Daoy (cell line): Measurements from ENCODE around the gene IL12A. TPM values are rescaled to one million over a fixed set of nuclear protein-coding genes. Genes with fewer than 3 reads are reported as not detected.

Source experiments
- DNase-seq: peaks from one replicate; pipeline ENCODE4 v3.0.0-alpha.2; 2015; ENCODE audit warnings: low read depth
- total RNA-seq: library from RNA; depleted of rRNA; stranded (reverse); fragments of >200 nt; shearing (Covaris generic); gene quantifications from 2 replicates; pipeline ENCODE4 v1.2.3, GENCODE V29; 2014; rRNA removed

Gene IL12A
- total RNA-seq: 0.51 TPM in 1 of 2 replicates, not detected in the other

DNA sequence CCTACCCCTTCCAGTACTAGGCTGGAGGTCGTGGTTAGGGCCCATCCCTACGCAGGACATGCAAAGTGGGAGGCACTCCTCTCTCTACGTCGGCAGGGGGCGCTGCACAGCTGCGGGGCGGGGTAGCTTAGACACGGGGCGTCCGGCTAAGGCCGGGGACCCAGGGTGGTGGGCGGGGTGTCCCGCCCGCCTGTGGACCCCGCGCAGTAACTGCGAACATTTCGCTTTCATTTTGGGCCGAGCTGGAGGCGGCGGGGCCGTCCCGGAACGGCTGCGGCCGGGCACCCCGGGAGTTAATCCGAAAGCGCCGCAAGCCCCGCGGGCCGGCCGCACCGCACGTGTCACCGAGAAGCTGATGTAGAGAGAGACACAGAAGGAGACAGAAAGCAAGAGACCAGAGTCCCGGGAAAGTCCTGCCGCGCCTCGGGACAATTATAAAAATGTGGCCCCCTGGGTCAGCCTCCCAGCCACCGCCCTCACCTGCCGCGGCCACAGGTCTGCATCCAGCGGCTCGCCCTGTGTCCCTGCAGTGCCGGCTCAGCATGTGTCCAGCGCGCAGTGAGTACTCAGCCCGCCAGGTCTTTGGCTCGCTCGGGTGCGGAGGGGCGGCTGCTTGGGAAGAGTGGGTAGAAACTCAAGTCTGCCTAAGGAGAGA lies at the start of gene IL12A:
Gene IL12A (plus strand): TSS at position 219 of the 655 bp plus-strand sequence.
- DNase-seq: peak; percentile 91

DNA sequence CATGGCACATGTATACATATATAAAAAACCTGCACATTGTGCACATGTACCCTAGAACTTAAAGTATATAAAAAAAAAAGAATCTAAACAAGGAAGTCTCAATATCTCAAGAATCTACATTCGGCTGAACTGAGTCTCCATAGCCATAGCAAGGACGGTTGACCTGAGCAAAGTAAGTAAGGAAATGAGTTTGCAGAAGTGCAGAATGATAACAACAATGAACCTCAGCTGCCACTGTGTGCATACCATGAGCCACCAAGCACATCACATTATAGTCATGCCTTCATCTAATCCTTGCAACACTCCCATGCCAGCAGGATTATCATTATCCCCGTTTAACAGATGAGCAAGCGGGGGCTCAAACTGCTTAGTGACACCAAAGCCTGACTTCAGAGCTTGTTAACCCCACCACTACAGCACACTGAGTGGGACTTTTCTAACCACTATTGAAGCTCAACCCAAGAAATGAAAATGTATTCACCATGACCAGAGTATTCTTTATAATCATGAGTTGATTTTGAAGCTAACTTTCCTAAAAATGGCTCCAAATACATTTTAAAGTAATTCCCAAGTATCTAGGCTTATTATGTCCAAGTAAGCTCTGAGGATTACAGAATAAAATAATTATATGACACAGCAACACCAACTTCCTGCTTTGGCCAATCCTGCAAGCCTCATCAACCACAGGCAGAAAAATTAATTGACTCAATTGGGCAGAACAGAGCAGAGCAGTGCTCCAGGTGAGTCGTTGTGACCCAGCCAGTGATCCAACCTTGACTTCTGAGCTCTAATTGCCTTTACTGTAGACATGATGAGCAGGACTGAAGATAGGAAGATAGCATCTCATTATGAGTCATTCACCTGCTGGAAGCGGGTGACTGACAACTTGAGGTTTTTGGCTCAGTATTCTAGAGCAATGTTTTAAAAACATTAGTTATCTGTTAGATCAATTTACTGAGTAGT lies 47.3 kb upstream of the IL12A start:
- no peak for DNase-seq

DNA sequence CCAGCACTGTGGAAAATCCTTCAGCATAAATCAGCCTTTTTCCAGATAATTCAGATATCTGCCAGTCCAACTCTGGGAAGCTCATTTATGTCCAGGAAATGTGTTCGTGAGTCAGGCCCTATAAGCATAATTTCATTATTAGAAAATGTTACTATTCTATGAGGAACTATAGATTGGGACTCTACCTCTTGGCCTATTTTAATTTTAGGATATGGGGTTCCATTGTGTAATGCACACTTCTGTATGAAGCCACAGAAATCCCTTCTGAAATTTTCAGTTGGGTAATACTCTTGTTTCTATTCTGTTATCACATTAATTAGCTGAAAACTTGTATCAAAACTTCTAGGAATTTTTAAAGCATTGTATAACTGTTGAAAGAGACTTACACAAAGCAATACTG lies 43.9 kb upstream of the IL12A start:
- no peak for DNase-seq

DNA sequence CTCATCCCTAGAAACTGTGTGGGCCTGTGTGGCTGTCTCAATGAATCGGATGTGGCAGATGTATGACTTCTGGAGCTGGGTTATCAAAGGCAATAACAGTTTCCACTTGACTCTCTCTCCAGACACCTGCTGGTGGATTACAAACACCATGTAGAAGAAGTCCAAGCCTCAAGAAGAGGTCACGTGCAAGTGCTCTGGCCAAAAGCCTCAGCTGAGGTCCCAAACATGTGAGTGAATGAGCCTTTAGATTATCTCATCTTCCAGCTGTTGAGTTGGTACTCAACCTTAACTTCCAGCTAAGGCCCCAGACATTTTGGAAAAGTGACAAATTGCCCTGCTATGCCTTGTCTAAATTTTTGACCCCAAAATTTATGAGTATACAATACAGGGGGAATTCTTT lies 42.7 kb upstream of the IL12A start:
- DNase-seq: no peak

DNA sequence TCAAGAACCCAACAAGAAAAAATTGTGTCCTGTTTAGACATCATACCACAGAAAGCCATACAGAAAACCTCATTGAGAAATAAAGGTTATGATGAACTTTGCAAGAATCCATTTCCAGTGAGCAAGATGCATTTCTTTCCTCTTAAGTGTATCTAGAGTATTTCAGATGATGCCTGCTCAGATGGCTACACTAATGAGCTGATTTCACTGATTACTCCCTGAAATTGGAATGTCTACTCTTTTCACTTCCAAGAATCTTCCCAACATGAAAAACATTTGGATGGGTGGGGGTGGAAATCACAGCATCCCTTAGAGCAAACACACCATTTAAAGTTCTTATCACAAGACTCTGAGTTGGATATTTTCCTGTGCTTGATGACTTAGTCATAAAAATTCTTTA lies 41.4 kb upstream of the IL12A start:
- DNase-seq: no peak

DNA sequence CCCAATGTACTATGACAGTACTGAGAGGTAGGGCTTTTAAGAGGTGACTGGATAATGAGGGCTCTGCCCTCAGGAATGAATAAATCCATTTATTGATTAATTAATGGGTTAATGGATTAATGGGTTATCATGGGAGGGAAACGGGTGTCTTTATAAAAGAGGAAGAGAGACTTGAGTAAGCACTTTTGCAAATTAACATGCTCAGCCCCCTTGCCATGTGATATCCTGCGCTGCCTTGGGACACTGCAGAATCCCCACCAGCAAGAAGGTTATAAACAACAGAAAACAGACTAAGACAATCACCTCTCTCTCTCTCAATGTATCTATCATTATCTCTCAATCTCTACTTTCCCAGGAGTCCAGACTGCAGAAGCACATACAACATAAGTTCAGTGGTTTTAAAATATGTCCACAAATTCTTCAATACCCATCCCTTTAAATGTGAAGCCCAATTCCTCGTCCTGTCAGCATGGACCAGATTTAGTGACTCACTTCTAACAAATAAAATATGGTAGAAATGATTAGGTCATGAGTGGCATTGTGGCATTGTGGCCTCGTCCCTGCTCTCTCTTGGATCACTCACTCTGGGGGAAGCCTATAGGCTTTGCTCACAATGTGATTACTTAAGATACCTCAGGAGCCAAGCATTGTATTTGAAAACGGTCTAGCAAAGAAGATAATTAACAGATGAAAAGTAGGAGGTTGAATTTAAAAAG lies 40.0 kb upstream of the IL12A start:
- no peak for DNase-seq

DNA sequence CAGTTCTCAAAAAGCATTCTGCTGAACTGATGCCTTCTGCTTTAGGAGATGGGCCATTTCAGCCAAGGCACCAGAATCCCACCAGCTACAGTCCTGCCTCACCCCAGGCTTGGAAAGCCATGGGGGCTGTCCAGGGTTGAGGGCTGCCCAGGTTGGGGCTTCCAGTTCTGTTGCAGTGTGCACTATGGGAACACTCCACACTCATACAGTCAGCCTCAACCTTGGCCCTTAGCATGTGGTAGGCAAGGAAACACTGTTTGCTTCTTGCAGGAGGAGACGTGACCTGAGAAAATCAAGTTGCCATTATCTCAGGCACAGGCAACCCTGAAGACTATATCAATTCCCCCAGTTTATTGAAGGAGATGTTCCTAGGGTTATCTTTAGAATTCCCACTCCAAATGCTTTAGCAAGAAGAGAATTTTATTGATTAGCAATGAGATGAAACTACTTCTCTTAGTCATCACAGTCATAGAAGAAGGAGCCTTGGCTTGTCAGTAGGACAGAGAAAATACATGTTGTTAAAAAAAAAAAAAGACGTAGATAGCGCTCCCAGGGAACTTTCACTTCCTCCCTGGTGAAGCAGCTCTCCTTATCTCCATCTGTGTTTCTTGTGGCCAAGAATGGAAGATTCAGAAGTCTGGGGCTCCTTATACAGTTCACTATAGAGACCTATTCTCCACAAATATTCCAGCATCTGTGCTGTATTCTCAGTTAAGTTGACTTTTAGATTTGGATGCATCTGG lies 38.3 kb upstream of the IL12A start:
- DNase-seq: no peak

DNA sequence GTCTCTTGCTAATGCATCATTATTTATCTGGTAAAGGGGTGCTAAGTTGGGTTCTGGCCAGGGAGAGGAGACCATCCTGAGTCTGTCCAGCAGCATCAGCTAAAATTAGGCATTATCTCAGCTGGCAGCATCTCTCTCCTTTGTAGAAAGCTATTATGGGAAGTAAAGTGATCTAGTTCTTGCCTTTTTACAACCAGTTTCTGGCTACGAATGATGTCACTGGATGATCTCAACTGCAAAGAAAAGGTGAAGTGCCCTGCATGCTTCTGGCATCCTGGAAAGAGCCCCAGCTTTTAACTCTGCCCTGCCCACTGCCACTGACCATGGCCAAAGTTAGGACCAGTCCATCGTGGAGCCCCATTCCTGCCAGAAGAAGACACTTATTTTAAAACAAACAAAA lies 37.1 kb upstream of the IL12A start:
- no peak for DNase-seq

DNA sequence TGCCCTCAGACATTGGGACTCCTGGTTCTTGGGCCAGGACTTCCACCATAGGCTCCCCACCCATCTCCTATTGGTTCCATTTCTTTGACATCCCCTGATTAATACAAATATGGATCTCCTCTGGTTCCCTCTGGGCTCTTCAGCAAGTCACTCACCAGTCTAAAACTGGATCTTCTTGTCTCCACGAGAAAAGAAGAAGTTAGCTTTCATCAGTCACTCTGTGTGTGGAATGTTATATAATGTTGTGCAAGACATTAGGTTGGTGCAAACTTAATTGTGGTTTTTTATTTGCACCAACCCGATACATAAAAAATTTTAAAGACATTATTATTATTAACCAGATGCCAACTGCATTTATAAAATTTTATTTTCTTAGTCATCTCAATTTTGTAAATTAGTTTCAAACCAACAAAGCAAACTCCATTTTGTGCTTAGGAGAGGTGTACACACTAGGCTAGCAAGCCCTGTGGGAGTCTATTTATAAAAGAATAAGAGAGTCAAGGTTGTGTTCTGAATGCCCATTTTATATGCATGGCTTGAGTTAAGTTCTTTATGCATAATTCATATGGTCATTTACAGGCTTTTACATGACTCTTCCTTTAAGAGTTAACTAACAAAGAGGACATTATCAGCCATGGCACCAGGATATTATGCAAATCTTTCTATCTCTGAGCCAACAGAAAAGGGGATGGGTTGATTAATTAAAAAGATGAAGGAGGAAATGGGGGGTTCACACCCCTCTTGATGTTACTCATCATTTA lies 35.1 kb upstream of the IL12A start:
- DNase-seq: no peak

DNA sequence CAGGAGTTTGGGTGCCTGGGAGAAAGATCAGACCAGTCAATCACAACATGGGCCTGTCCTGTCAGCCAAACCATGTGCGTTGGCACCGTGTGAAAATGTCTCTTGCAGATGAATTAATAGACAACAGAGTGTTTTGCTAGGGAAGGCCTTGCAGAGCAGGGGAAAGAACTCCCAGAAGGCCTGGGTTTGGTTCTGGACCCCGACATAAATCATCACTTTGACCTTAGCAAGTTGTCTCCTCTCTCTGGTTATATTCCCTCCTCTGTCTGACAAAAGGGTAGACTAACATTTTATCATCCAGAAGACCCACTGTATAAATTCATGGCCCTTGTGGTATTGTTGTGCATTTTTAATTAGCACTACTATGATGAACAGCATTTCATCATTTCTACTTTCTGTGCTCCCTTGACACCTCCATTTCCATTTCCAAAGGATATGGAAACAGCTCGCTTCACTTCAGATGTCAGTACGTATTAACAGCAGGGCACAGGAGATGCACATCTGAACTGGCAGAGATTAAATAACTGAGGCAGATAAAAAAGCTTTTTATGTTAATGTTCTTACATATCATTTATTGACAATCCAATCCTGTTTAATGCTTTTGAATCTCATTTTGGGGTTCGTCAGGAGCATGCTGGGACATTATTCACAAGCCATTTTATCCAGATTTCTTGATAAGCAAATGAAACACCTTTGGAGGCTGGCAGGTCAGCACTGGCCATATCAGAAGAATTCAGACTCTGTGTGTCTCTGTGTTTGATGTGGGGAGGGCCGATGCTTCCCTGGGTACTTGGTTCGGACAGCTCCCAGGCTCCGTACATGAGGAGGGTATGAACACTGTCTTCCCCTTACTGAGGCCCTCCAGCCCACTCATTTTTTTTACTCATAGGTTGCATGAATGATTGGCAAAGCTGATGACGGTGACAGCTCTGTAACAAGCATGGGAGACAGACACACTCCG lies 28.2 kb upstream of the IL12A start:
- DNase-seq: no peak

DNA sequence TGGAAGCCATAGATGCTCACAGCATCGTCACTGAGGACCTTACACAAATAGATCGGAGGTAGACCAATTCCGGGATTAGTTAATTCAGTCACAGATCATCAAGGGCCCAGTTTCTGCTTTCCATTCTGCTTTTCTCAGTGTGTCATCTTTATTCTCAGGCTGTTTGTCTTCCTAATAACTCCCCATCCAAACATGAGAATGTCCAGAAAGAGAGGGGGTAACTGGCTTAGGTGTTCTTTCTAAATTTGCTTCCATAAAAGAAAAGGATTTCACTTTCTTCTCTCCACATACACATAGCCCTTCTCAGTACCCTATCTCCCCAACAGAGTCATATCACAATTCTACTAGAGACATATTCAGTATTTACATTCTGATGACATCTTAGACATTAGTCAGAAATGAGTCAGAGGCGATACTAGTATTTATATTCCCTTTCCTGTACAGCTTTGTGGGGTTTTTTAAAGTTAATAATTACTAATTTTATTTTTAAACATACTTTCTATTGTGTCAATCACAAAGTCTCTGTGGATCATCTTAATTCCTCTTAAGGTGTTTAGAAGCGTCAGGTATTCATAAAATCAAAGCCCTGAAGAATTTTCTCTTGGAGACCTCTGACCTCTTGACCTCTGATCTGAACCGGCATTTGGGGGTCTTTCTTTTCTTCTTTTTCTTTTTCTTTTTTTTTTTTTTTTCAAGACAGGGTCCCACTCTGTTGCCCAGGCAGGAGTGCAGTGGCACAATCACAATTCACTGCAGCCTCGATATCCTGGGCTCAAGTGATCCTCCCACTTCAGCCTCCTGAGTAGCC lies 24.3 kb upstream of the IL12A start:
- DNase-seq: peak; percentile 53

DNA sequence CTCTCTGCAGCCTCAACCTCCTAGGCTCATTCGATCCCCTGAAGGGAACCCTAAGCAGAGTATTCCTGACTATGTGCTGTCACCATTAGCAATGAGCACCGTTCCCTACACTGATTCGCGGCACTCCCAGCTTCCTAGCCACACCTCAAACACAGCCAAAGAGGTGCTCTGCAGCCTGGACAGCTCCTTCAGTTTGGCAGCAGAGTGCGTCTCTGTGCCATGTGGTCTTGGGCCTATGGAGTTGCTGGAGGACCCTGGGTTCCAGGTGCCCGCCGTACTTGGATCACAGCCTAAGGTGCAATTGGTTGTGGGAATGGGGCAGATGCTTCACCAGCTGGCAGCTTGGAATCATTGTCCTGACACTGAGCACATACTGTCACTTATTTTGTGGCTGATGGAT lies 17.3 kb upstream of the IL12A start:
- DNase-seq: no peak

DNA sequence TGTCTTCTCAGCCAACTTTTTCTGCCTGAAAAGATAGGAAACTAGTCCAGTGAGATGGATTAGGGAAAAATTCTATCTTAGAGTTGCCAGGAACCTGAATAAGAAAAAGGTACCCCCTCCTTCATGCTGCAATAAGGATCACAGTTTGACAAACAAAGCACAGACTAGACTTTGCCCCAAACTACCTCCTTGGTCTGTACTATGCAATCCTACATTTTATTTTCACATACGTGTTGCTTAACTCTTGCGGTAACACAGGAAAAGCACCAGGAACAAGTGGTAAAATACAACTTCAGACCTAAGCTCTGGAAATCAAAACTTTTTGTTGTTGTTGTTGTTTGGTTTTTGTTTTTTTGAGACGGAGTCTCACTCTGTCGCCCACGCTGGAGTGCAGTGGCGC lies 11.3 kb upstream of the IL12A start:
- no peak for DNase-seq

DNA sequence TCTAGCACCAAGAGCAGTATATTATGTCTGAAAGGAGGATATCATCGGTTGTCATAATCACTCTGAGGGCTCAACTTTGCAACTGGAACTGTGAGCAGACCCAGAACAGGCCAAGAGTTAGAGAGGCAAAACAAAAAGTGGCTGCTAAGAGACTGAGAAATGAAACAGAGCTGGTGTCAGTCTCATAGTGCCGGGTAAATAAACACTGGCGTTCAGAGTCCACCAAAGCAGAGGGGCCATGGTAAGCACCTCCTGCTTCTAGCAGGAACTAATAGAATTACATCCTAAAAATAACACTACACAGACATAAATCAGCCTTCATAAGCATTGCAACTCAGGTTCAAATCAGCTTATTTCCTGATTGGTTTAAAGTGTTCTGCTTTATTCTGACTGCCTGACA lies 10.3 kb upstream of the IL12A start:
- no peak for DNase-seq

DNA sequence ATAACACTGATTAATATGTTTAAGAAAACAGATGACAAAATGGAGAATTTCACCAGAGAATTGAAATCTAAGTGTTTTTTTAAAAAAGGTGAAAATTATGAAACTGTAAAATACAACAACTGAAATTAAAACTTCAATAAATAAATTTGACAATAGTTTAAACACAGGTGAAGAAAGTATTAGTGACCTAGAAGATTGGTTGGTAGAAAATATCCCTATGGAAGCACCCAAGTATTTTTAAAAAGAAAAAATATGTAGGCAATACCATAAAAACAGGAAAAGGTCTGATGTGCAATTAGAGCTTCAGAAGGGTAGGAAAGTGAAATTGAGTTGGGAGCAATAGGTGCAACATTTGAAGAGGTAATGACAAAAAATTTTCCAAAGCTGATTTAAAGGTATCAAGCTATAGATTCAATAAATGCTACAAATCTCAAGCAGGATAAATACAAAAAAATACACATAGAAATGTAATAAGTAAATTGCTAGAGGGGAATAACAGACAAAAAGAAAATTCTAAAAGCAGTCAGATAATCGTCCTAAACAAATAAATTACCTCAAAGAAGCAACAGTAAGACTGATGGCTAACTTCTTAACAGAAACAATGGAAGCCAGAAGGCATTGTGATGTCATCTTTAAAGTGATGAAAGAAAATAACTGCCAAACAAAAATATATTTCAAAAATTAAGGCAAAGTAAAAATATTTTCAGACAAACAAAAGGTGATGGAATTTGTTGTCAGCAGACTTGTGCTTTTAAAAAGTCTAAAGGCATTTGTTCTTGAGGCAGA lies 9.5 kb upstream of the IL12A start:
- DNase-seq: no peak

DNA sequence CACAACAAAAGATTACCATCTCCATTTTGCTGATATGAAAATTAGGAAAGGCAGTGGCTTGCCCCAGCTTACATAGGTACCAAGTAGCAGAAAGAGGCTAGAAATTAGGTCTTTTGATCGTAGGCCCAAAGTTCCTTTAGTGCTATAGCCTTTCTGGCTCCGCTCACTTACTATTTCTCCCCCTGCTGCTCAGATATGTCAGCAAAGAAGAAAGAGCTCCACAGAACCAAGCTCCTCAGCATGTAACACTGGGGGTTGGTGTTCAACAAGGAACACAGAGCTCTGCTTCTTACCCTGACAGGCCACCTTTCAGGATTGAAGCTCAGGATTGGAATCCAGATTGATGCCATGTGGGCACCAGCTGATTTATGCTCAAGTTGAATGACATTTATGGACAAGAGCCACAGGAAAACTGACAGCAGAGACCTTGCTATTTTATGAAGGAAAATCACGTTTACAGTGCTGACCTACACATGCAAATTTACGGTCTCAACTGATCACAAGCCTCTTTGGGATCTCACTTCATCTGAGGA lies 6.1 kb upstream of the IL12A start:
- no peak for DNase-seq

DNA sequence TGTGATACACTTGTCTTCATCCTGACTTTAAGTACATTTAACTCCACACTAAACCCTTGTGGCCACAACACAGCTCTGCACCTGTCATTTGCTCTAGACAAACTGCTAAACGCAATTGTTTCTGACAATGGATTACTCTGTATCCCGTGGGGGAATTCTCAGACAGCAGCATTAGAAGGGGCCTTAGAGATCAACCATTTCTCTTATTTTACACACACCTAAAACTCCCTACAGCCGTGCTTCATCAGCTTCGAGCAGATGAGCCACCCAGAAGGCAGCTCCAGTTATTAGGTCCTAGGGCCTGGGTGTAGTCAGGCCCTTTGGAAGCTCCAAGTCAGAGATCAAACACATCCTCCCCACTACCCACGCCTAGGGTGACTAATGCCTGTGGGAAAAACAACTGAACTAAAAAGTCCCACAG lies 1.3 kb upstream of the IL12A start:
- DNase-seq: peak; percentile 58
